Skin epidermis (tissue), 12 donors: ENCODE measurements around the gene IFIT1B.
"Not testable (repeated sequence)": the region's sequence is repeated elsewhere in the genome, so short reads cannot be mapped to it uniquely, and the experiment has no call there.

Experiments used
- H3K27ac ChIP-seq, 21 experiments: fragments of 200-600 bp; sonication (generic) in 11 of 21; one replicate each; pipeline ENCODE4 v1.5.0; 2020; ENCODE audit warnings: mild to moderate bottlenecking in 3 of 21, inconsistent platforms in 2 of 21, moderate library complexity in 2 of 21
- H3K4me3 ChIP-seq, 7 experiments: fragments of 200-600 bp; sonication (generic) in 2 of 7; one replicate each; pipeline ENCODE4 v1.5.0; 2020; ENCODE audit warnings: inconsistent platforms in 2 of 7, mild to moderate bottlenecking in 2 of 7, moderate library complexity in 1 of 7

Gene IFIT1B

DNA sequence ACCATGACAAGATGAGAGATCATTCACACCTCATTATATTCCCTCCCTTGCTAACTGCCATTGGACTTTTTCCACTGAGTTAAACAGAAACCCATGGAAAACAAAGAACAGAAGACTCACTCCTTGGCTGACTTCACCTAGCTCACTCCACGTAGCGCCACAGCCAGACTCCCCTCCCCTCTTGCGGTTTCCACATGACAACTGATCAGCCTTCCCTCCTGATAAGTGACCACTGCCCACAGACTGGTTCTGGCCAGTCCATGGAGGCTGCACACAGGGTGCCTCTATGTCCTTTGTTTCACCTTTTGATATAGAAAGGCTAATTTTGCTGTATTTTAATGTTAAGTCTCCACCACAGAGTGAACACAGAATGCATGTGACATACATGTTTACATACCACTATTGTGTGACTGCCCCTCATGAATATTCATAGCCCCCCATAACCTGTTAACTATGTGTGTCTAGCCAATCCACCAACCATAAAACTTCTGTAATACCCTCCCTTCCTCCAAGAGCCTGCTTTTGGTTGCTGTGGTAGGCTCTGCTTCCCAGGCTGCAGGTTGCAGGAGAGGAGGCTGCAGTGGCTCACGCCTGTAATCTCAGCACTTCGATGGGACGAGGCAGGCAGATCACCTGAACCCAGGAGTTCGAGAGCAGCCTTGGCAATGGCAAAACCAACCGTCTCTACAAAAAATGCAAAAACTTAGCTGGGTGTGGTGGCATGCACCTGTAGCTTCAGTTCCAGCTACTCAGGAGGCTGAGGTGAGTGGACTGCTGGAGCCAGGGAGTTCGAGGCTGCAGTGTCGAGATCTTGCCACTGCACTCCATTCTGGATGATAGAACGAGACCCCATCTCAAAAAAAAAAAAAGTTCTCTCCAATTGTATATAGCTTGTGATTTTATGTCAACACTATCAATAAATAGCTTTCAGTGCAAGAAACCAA is 26.5 kb downstream of the IFIT1B start:
- no peak overlapping the region for H3K27ac ChIP-seq
- no peak overlapping the region for H3K4me3 ChIP-seq

DNA sequence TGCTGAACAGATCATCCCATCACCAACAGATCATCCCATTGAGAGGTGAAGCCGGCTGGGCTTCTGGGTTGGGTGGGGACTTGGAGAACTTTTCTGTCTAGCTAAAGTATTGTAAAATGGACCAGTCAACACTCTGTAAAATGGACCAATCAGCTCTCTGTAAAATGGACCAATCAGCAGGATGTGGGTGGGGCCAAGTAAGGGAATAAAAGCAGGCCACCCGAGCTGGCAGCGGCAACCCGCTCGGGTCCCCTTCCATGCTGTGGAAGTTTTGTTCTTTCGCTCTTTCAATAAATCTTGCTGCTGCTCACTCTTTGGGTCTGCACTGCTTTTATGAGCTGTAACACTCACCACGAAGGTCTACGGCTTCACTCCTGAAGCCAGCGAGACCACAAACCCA is 28.3 kb downstream of the IFIT1B start:
- H3K4me3 ChIP-seq, H3K27ac ChIP-seq: not testable (repeated sequence)

DNA sequence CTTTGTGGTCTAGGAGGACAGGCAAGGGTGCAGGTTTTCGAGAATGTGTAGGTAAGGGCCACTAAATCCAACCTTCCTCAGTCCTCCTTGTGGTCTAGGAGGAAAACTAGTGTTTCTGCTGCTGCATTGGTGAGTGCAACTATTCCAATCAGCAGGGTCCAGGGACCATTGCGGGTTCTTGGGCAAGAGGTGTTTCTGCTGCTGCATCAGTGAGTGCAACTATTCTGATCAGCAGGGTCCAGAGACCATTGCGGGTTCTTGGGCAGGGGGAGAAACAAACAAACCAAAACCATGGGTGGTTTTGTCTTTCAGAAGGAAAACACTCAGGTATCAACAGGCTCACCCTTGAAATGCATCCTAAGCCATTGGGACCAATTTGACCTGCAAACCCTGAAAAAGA is 29.9 kb downstream of the IFIT1B start:
- H3K4me3 ChIP-seq, H3K27ac ChIP-seq: not testable (repeated sequence)

DNA sequence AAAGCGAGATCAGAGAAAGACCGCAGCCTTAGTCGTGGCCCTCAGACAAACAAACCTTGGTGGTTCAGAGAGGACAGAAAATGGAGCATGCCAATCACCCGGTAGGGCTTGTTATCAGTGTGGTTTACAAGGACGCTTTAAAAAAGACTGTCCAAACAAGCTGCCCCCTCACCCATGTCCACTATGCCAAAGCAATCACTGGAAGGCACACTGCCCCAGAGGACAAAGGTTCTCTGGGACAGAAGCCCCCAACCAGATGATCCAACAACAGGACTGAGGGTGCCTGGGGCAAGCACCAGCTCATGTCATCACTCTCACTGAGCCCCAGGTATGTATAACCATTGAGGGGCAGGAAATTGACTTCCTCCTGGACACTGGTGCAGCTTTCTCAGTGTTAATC is 31.4 kb downstream of the IFIT1B start:
- H3K27ac ChIP-seq, H3K4me3 ChIP-seq: not testable (repeated sequence)

DNA sequence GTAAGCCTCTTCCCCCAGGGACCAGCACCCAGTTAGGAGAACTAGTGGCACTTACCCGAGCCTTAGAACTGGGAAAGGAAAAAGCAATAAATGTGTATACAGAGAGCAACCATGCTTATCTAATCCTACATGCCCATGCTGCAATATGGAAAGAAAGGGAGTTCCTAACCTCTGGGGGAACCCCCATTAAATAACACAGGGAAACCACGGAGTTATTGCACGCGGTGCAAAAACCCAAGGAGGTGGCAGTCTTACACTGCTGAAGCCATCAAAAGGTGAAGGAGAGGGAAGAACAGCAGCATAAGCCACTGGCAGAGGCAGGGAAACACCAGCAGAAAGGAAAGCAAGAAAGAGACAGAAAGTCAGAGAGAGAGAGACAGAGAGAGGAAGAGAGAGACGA is 32.7 kb downstream of the IFIT1B start:
- H3K4me3 ChIP-seq, H3K27ac ChIP-seq: not testable (repeated sequence)

DNA sequence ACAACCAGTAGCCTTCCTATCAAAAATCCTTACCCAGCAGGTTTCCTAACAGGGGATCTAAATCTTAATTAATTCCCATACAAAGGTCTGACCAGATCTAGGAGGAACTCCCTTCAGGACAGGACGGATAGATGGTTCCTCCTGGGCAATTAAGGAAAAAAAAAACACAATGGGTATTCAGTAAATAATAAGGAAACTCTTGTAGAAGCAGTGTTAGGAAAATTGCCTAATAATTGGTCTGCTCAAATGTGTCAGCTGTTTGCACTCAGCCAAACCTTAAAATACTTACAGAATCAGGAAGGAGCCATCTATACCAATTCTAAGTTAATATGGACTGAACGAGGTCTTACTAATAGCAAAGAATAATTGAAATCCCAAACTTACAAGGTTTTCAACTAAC is 33.3 kb downstream of the IFIT1B start:
- not testable (repeated sequence) for H3K4me3 ChIP-seq, H3K27ac ChIP-seq

DNA sequence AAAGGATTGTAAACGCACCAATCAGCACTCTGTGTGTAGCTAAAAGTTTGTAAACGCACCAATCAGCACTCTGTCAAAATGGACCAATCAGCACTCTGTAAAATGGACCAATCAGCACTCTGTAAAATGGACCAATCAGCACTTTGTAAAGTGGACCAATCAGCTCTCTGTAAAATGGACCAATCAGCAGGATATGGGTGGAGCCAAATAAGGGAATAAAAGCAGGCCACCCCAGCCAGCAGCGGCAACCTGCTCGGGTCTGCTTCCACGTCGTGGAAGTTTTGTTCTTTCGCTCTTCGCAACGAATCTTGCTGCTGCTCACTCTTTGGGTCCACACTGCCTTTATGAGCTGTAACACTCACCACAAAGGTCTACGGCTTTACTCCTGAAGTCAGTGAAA is 34.4 kb downstream of the IFIT1B start:
- not testable (repeated sequence) for H3K27ac ChIP-seq, H3K4me3 ChIP-seq

DNA sequence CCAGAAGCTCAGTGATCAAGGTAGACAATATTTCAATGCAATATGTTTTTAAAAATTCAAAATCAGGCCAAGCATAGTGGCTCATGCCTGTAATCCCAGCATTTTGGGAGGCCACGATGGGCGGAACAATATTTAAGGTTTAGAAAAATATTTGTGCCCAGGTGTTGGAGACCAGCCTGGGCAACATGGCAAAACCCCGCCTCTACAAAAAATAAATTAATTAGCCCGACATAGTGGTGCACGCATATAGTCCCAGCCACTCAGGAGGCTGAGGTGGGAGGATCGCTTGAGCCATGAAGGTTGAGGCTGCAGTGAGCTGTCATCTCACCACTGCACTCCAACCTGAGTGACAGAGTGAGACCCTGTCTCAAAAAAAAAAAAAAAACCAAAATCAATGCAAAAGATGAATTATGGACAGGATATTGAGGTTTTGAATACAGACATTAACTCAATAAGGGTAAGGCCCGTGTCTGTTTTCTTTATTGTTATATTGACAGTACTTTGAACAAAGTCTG is 35.6 kb downstream of the IFIT1B start:
- Histone ChIP-seq H3K27ac (peak overlapping the region in 19 of 21 experiments; percentile 77 to 97 (median 92)), H3K4me3 (peak overlapping the region in 5 of 7 experiments; percentile 55 to 85 (median 80))

DNA sequence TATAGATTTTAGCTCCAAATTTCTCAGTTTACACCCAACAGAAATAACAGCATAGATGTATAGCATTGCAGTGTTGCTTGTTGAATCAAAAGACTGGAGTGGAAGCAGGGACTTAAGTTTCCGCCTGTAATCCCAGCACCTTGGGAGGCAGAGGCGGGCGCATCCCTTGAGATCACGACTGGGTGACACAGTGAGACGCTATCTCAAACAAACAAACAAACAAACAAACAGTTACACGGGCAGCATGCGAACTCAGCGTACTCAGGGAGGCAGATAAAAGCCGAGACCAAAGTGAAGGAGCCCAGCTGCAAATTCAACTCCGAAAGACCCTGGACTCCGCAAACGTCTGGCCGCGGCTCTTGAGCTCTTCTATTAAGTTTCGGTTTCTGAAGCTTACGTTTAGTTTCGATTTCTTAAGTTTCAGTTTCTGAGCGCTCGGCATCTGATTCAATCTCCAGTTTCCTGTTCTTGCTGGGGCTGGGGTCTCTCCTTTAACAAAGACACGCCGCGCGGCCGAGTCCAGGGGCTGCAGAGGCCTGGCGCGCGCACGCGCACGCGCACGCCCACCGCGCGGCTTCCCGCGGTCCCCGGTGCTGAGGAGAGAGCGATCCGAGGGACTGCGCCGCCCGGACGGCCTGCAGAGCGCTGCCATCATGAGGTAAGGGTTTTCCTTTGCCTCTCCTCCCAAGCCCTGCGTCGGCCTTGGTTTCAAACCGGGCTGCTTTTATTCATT is 36.5 kb downstream of the IFIT1B start, which contains the start of gene IFIT5:
Gene IFIT5 (plus strand): TSS at position 423 of the 733 bp plus-strand sequence. CDS start 231 bp downstream, at position 654.
- Histone ChIP-seq H3K27ac (peak within 1 kb of the TSS; percentile 77 to 97 (median 92)), H3K4me3 (peak within 1 kb of the TSS; percentile 55 to 85 (median 76))

DNA sequence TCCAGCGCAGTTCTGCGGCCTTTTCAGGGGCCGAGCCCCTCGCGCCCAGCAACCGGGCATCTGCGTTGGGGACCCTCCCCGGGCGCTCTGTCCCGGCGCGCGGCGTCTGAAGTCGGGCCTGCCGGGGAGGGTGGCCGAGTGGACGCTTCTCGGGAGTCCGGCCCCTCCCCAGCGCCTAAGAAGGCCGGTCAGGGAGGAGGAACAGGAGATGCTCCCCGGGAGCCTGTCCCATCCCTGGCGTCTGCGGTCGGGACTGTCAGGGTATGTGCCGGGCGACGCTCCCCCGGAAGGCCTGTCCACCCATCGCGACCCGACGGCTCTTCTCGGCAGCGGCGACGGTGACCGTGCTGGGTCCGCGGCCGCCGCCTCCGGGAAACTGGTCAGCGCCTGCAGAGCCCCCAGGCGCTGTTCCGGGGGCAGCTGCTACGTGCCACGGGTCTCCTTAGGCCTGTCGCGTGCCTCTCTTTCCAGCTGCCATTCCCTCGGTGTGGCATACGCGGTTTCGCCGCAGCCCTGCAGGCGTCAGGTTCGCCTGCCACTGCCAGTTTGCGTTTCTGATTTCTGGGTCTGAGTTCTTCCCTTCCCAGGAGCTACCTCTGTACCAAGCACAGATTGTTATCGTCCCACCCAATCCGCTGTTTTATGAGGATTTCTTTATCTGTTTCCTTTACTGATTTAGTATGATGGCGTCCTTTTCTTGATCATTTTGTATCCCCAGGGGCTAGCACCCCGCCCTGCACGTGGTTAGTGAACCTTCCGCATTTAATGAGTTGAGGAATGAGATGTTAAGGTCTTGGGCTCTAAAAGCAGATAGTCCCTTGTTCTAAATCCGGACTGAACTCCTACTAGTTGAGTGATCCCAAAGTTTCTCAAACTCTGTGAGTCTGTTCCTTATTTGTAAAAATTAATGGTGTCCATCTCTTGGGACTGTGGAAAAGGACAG is 37.3 kb downstream of the IFIT1B start:
- Histone ChIP-seq H3K4me3 (peak overlapping the region; percentile 55 to 85 (median 76)), H3K27ac (peak overlapping the region; percentile 77 to 97 (median 92))

DNA sequence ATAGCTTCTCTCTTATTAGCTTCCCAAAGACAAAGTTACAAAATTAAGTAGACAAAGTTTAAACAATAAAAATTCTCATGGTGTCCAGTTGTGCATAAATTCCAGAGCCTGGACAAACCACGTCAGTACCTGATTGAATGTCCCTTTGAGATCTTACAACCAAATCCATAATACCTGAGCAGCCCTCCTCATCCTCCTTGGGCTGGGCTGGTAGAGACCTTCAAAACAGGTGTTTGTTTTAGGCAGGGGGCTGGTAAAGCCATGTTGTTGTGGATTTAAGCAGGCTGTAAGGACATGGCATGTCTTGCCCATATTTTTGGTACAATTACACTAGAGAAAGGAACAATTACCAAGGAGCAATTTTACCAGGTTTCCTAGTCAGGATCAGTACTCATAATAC is 38.6 kb downstream of the IFIT1B start:
- Histone ChIP-seq H3K27ac (peak overlapping the region in 1 of 21 experiments; percentile 21), H3K4me3 (no peak overlapping the region)

DNA sequence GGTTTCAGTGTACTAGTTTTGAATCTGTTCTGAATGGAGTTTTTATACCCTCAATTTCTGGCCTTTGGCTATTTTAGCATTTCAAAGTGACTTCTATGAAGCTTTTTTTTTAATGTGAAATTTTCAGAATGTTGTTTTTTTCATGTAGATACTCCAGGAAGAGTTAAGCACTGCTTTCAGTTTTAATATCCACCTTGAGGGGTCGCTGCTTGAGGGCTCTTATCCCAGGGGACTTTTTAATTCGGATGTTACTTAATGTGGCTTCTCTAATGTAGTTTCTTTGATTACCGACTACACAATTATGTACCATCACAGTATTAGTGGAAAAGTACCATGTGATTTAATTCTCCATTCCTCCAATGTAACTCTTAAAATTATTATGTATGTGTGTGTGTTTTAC is 41.7 kb downstream of the IFIT1B start:
- H3K27ac ChIP-seq = no peak overlapping the region
- H3K4me3 ChIP-seq = no peak overlapping the region

DNA sequence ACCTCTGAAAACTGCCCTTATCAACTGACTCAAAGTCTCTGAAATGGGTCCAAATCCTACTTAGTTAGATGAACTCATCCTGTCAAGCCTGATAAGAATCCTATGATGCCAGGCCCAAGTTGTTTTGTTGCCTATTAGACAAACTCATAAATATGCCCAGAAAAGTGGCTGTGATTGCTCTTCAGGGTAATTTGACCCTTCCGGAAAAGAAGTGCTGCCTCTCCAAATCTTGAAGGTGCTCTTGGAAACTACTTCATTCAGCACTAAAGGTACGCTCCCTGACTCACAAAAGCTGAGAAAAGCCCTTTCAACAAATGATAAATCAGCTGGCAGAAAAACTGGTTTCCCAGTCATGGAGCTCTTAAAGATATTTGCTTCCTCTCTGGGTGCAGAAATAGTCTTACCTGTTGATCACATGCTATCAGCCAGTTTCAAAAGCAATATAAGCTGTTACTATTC is 43.2 kb downstream of the IFIT1B start:
- Histone ChIP-seq H3K27ac (no peak overlapping the region), H3K4me3 (no peak overlapping the region)

DNA sequence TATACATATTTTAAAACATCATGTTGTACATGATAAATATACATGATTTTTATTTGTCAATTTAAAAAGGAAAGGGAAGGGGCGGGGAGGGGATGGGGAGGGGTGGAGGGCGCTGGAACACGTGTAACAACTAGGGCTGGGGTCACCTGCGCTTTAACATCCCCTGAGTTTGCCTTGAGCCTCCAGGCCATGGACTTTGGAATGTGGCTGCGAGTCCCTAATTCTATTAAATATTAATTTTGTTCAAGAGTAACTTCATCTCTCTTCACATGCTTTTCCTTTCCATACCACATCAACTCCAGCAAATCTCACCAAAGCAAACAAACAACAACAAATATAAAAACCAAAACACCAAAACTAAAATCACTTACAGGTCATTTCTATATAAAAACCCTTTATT is 47.1 kb downstream of the IFIT1B start:
- Histone ChIP-seq H3K4me3 (no peak overlapping the region), H3K27ac (no peak overlapping the region)

DNA sequence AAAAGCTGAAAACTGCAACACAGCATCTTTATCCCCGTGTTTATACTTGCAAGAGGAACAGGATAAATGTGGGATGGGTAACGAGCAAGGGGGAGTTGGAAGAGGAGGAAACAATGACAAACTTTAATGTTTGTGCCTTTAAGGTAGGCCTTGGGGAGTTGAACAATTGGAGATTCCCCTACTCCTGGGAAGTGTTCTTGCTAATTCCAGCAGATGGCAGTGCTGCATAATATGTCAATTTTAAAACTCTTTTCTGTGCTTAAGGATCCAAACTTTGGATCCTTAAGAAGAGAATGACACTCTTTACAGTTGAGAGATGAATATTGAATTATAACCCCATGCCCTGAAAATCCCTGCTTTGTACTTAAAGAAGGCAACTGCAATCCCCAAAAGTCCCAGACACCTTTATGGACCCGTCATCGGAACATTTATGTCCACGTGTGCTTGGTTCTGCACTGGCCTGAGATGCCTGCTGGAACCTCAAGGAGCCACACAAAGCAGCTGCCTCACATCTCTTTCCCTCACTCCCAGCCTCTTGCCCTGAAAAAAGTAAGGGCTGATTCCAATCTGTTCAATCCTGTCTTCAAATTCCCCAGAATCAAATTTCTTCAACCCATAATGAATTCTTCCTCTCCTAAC is 48.5 kb downstream of the IFIT1B start:
- Histone ChIP-seq H3K27ac (no peak overlapping the region), H3K4me3 (no peak overlapping the region)

DNA sequence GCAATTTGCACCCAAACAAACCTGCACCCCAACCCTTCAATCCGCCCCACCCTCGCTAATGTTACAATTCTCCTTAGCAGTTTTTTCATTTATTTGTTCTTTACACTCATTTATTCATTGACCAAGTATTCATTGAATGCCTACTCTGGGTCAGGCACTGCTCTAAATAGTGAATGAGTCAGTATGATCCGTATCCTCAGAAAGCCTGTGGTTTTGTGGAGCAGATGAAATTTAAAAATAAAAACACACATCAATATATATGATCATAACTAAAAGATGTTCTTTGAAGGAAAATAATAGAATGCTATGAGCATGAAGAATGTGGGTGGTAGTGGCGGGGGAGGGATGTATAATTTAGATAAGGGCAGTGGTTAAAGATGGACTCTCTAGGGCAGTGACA is 49.8 kb downstream of the IFIT1B start:
- no peak overlapping the region for H3K4me3 ChIP-seq
- no peak overlapping the region for H3K27ac ChIP-seq

DNA sequence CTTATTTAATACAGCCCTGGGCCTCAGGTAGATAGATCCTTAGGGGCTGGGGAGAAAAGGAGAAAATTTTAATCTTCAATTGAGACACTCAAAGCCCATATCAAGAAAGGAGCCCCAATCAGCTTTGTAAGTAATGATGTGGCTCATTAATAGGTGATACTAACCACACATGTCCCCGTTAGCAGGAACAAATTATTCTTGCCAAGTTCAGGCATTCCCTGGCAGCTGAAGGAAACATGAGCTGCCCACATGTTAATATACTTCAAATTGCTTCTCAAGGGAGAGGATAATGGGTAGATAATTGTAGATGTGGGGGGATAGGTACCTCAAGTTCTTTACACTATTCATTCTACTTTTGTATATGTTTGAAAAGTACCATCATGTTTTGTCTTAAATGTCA is 51.0 kb downstream of the IFIT1B start:
- no peak overlapping the region for H3K27ac ChIP-seq

DNA sequence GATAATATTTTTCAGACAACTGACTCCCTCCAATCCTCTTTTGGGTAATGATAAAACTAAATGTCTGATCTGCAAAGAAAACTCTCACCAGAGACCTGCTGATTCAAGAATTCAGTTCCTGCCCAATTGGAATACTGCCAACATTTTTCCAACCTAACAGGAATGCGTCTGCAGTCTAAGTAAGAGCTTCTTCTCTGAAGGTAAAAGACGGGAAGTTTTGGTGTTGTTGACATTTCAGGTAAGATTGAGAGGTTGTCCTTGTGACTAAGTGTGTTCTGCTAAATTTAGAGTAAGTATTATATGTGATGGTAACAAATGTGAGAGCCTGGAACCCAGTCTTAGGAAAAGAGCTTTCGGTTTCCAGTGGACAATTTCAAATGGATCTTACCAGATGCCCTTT is 54.1 kb downstream of the IFIT1B start:
- Histone ChIP-seq H3K27ac (no peak overlapping the region), H3K4me3 (no peak overlapping the region)

More for the DNA sequence above, 51.0 kb downstream of the IFIT1B start:
- H3K4me3 ChIP-seq = no peak overlapping the region
